ENCODE data around the gene SLC16A13.

Gene SLC16A13

DNA sequence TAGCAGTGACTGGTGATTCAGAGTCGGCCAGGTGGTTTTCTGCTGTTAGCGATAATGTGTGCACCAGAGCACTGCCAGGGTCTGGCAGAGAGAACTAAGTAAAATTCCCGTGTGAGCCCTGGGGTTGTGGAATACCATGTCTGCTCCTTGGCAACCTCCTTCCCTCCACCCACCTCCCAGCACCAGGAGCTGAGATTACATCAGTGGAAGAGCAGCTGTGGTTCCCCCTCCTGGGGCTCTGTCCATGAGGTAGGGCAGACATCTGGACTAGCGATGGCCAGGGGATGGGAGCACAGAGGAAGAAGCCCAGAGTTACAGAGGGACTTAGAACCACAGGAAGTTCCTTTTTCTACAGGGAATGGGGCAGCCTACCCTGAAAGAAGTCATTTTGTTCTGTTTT, 28.4 kb downstream of the SLC16A13 start:
- no peaks in the 10 kb centered on the region for H3K27me3 ChIP-seq (replicated peaks; ENCODE audit: control insufficient read depth, insufficient read depth, low read length, poor library complexity, severe bottlenecking)
- no peak overlapping the region for H3K27ac ChIP-seq (ENCODE audit: insufficient read depth, low read length, poor library complexity, severe bottlenecking)
- H3K4me3 ChIP-seq (ENCODE audit: insufficient read depth, low read depth, low read length, poor library complexity, severe bottlenecking), result no peak overlapping the region
- H3K4me1 ChIP-seq (ENCODE audit: control insufficient read depth, insufficient read depth, low read length, poor library complexity, severe bottlenecking), result no peaks in the 10 kb centered on the region
- no peaks in the 10 kb centered on the region for H3K36me3 ChIP-seq (ENCODE audit: control insufficient read depth, insufficient read depth, low read length)
- H3K9me3 ChIP-seq (ENCODE audit: control insufficient read depth, low read length), result peaks cover 5% of the 10 kb centered on the region
- no peak for DNase-seq

DNA sequence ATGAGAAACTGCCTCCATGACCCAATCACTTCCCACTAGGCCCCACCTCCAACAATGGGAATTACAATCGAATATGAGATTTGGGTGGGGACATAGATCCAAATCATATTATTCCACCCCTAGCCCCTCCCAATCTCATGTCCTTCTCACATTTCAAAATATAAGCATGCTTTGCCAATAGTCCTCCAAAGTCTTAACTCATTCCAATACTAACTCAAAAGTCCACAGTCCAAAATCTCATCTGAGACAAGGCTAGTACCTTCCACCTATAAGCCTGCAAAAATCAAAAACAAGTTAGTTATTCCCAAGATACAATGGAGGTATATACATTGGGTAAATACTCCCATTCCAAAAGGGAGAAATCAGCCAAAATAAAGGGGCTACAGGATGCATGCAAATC, 31.4 kb downstream of the SLC16A13 start:
- no peak for DNase-seq
- Histone ChIP-seq H3K36me3 (ENCODE audit: control insufficient read depth, insufficient read depth, low read length) (no peaks in the 10 kb centered on the region), H3K27ac (ENCODE audit: insufficient read depth, low read length, poor library complexity, severe bottlenecking) (no peak overlapping the region), H3K9me3 (ENCODE audit: control insufficient read depth, low read length) (peaks cover 5% of the 10 kb centered on the region), H3K27me3 (replicated peaks; ENCODE audit: control insufficient read depth, insufficient read depth, low read length, poor library complexity, severe bottlenecking) (no peaks in the 10 kb centered on the region), H3K4me1 (ENCODE audit: control insufficient read depth, insufficient read depth, low read length, poor library complexity, severe bottlenecking) (no peaks in the 10 kb centered on the region), H3K4me3 (ENCODE audit: insufficient read depth, low read depth, low read length, poor library complexity, severe bottlenecking) (no peak overlapping the region)

DNA sequence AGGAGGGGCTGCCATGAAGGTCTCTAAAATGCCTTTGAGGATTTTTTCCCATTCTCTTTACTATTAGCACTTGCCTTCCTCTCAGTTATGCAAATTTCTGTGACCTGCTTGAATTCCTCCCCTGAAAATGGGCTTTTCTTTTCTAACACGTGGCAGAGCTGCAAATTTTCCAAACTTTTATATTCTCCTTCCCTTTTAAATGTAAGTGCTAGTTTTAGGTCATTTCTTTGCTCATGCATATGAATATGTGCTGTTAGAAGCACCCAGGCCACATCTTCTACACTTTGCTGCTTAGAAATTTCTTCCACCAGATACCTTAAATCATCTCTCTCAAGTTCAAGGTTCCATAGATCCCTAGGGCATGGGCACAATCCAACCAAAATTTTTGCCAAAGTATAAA, 32.5 kb downstream of the SLC16A13 start:
- H3K9me3 ChIP-seq (ENCODE audit: control insufficient read depth, low read length), result peaks cover 5% of the 10 kb centered on the region
- no peak overlapping the region for H3K4me3 ChIP-seq (ENCODE audit: insufficient read depth, low read depth, low read length, poor library complexity, severe bottlenecking)
- H3K36me3 ChIP-seq (ENCODE audit: control insufficient read depth, insufficient read depth, low read length), result no peaks in the 10 kb centered on the region
- DNase-seq, result no peak
- no peak overlapping the region for H3K27ac ChIP-seq (ENCODE audit: insufficient read depth, low read length, poor library complexity, severe bottlenecking)
- no peaks in the 10 kb centered on the region for H3K27me3 ChIP-seq (replicated peaks; ENCODE audit: control insufficient read depth, insufficient read depth, low read length, poor library complexity, severe bottlenecking)
- H3K4me1 ChIP-seq (ENCODE audit: control insufficient read depth, insufficient read depth, low read length, poor library complexity, severe bottlenecking), result no peaks in the 10 kb centered on the region

DNA sequence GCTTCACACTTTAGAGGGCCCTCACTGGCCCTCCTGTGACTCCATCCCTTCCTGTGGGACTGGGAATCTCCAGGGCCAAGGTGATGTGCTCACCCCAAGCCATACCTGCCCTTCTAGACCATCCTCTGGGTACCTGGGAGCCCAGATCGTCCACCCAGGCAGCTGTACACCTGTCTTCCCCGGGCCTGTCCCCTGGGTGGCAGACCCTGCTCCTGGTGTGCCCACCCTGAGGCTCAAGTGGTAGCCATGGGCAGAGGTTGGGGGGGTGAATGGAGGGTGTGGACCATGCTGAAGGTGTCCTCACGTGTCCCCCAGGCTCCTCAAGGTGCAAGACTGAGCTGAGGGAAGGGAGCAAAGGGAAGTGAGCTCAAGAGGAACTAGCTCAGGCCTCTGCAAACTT, 34.9 kb downstream of the SLC16A13 start:
- no peaks in the 10 kb centered on the region for H3K27me3 ChIP-seq (replicated peaks; ENCODE audit: control insufficient read depth, insufficient read depth, low read length, poor library complexity, severe bottlenecking)
- no peak overlapping the region for H3K27ac ChIP-seq (ENCODE audit: insufficient read depth, low read length, poor library complexity, severe bottlenecking)
- H3K36me3 ChIP-seq (ENCODE audit: control insufficient read depth, insufficient read depth, low read length), result no peaks in the 10 kb centered on the region
- H3K4me3 ChIP-seq (ENCODE audit: insufficient read depth, low read depth, low read length, poor library complexity, severe bottlenecking), result no peak overlapping the region
- H3K4me1 ChIP-seq (ENCODE audit: control insufficient read depth, insufficient read depth, low read length, poor library complexity, severe bottlenecking), result no peaks in the 10 kb centered on the region
- peaks cover 5% of the 10 kb centered on the region for H3K9me3 ChIP-seq (ENCODE audit: control insufficient read depth, low read length)
- no peak for DNase-seq

DNA sequence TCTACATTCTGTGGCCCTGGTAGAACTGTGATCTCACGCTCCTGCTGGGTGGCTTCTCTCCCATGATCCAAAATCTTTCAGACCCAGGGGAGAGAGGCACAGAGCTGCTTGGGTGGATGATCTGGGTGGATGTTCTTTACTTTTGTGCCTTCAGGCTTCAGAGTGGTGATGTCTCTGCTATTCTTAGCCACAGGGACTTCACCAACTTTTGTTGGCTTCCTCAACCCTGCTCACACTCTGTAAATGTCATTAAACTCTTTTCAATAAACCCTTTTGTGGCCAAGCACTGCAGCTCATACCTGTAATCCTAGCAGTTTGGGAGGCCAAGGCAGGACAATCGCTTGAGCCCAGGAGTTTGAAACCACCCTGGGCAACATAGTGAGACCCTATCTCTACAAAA, 36.6 kb downstream of the SLC16A13 start:
- Histone ChIP-seq H3K27ac (ENCODE audit: insufficient read depth, low read length, poor library complexity, severe bottlenecking) (no peak overlapping the region), H3K9me3 (ENCODE audit: control insufficient read depth, low read length) (peaks cover 5% of the 10 kb centered on the region), H3K4me3 (ENCODE audit: insufficient read depth, low read depth, low read length, poor library complexity, severe bottlenecking) (no peak overlapping the region), H3K27me3 (replicated peaks; ENCODE audit: control insufficient read depth, insufficient read depth, low read length, poor library complexity, severe bottlenecking) (no peaks in the 10 kb centered on the region), H3K36me3 (ENCODE audit: control insufficient read depth, insufficient read depth, low read length) (no peaks in the 10 kb centered on the region), H3K4me1 (ENCODE audit: control insufficient read depth, insufficient read depth, low read length, poor library complexity, severe bottlenecking) (no peaks in the 10 kb centered on the region)
- no peak for DNase-seq

DNA sequence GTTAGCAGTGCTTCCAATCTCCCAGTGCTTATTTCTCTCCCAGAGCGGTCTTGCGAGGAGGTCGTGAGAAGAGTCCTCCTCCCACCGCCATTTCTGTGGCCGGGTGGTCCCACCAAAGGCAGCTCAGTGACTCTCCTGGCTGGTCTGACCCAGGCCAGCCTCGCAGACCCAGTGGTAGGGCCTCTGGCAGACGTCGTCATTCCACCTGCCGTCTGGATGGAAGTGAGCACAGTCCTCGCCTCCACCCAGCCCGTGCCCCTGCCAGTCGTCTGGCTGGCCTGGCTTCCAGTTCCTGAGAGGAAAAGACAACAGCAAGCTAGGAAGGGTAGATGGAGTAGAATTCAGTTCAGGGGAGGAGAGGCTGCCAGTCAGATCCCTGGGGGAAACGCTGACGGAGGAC, 39.1 kb downstream of the SLC16A13 start:
- Histone ChIP-seq H3K27me3 (replicated peaks; ENCODE audit: control insufficient read depth, insufficient read depth, low read length, poor library complexity, severe bottlenecking) (no peaks in the 10 kb centered on the region), H3K9me3 (ENCODE audit: control insufficient read depth, low read length) (no peaks in the 10 kb centered on the region), H3K4me1 (ENCODE audit: control insufficient read depth, insufficient read depth, low read length, poor library complexity, severe bottlenecking) (no peaks in the 10 kb centered on the region), H3K36me3 (ENCODE audit: control insufficient read depth, insufficient read depth, low read length) (no peaks in the 10 kb centered on the region), H3K27ac (ENCODE audit: insufficient read depth, low read length, poor library complexity, severe bottlenecking) (no peak overlapping the region), H3K4me3 (ENCODE audit: insufficient read depth, low read depth, low read length, poor library complexity, severe bottlenecking) (no peak overlapping the region)
- no peak for DNase-seq

DNA sequence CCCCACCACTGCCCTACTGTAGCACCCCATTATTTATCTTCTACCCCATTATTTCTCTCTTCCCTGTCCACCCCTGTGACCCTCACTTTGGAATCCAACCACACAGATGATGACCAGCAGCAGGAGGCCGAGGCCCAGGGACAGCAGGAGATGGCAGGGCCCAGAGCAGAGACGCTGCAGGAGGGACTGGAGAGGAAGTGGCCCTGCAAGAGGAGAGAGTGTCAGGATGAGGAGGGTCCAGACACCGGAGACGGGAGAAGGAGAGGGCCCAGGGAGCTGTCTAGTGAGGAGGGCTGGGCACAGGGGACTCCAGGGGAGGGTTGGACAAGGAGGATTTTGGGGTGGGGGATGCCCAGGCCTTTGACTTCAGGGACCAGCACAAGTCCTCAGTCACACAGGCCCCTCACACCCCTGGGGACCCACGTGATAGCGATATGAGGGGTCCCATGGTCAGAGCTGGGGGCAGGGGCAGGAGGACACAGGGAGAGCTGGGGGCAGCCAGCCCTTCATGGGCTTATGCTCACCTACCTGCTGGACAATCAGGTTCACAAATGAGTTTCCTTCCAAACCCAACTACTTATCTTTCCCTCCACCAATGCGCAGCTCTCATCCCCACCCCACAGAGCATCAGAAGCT, 42.2 kb downstream of the SLC16A13 start:
- no peak overlapping the region for H3K27ac ChIP-seq (ENCODE audit: insufficient read depth, low read length, poor library complexity, severe bottlenecking)
- peaks cover 5% of the 10 kb centered on the region for H3K4me1 ChIP-seq (ENCODE audit: control insufficient read depth, insufficient read depth, low read length, poor library complexity, severe bottlenecking)
- H3K9me3 ChIP-seq (ENCODE audit: control insufficient read depth, low read length), result no peaks in the 10 kb centered on the region
- H3K4me3 ChIP-seq (ENCODE audit: insufficient read depth, low read depth, low read length, poor library complexity, severe bottlenecking), result no peak overlapping the region
- no peaks in the 10 kb centered on the region for H3K27me3 ChIP-seq (replicated peaks; ENCODE audit: control insufficient read depth, insufficient read depth, low read length, poor library complexity, severe bottlenecking)
- DNase-seq, result no peak
- no peaks in the 10 kb centered on the region for H3K36me3 ChIP-seq (ENCODE audit: control insufficient read depth, insufficient read depth, low read length)

DNA sequence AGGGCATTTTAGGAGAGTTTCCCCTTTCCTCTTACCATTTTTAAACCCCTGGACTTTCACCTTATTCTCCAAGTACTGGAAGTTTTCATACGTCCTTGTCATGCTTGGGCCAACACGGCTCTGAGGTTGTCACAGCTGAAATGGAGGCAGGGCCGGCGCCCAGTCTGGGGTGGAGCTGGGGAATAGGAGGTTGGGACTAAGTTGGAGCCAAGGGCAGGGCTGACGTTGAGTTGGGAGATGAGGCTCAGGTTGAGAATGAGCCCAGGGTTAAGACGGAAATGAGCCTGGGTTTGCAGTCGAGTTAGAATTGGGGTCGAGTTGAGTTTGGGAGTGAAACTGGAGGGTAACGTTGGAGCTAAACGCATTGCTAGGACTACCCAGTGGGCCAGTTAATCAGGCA, 42.9 kb downstream of the SLC16A13 start:
- Histone ChIP-seq H3K4me1 (ENCODE audit: control insufficient read depth, insufficient read depth, low read length, poor library complexity, severe bottlenecking) (peaks cover 5% of the 10 kb centered on the region), H3K9me3 (ENCODE audit: control insufficient read depth, low read length) (no peaks in the 10 kb centered on the region), H3K27ac (ENCODE audit: insufficient read depth, low read length, poor library complexity, severe bottlenecking) (no peak overlapping the region), H3K4me3 (ENCODE audit: insufficient read depth, low read depth, low read length, poor library complexity, severe bottlenecking) (no peak overlapping the region), H3K27me3 (replicated peaks; ENCODE audit: control insufficient read depth, insufficient read depth, low read length, poor library complexity, severe bottlenecking) (no peaks in the 10 kb centered on the region), H3K36me3 (ENCODE audit: control insufficient read depth, insufficient read depth, low read length) (no peaks in the 10 kb centered on the region)
- DNase-seq, result no peak

DNA sequence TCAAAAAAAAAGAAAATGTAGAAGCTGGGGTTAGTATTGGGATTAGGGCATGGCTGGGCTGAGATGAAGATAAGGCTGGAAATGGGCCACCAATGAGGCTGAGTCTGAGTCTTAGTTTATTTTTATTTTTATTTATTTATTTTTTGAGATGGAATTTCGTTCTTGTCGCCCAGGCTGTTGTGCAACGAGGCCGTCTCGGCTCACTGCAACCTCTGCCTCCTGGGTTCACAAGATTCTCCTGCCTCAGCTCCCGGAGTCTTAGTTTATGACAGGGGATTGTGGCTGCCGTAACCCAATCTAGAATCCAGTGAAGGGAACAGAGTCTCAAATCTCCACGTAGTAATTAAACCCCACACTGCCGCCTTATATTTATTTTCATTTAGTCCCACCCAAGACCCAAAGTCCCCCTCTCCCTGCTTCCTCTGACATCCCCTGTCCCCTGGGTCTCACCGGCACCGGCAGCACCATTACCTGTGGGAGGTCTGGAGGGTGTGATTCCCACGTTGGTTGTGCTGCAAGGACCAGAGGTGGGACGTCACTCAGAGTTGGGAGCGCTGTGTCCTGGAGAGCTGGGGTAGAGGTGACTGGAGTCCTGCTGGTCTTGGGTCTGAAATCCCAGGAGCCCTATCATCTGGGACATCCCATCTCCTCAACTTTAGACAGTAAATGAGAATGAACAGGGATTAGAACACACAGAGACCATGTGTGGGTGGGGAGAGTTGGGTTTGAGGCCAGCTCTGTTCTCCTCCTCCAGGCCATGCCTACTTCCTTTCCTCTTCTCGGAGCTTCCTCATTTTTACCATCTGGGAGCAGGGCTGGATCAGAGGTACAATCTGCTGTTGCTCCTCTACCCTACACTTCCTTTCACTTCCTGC, 44.0 kb downstream of the SLC16A13 start, which contains the start of gene CLEC10A:
Gene CLEC10A, minus strand, starts transcription at position 671 of the 875 bp plus-strand sequence. CDS start 1,439 bp downstream, outside the sequence.
- H3K27ac ChIP-seq (ENCODE audit: insufficient read depth, low read length, poor library complexity, severe bottlenecking), result no peak within 1 kb of the TSS
- no peak for DNase-seq

DNA sequence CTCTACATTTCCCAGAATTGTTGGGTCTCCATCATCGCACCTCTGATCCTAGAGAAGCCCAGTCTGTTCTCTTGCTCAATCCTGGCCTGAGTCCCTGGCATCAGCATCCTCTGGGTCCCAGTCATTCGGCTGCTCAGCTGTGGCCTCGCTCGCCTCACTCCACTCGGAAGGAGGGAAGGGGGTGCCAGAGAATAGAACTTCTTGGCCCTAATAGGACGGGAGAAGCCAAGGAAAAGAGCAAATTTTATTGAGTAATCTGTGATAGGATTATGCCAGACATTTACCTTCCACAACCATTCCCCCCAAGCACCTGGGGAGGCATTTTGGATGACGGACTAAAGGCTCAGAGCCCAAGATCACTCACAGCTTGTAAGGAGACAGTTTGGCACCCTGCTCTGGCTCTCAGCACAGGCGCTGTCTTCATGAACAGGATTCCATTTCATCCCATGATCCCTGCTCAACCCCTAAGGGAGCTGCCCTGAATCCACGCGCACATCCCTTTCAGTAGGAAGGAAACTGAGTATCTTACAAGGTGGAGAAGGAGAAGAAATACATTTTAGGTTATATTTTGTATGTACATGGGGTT, 44.7 kb downstream of the SLC16A13 start:
- no peak for DNase-seq
- Histone ChIP-seq H3K27me3 (replicated peaks; ENCODE audit: control insufficient read depth, insufficient read depth, low read length, poor library complexity, severe bottlenecking) (no peaks in the 10 kb centered on the region), H3K4me3 (ENCODE audit: insufficient read depth, low read depth, low read length, poor library complexity, severe bottlenecking) (no peak overlapping the region), H3K9me3 (ENCODE audit: control insufficient read depth, low read length) (no peaks in the 10 kb centered on the region), H3K27ac (ENCODE audit: insufficient read depth, low read length, poor library complexity, severe bottlenecking) (no peak overlapping the region), H3K36me3 (ENCODE audit: control insufficient read depth, insufficient read depth, low read length) (no peaks in the 10 kb centered on the region), H3K4me1 (ENCODE audit: control insufficient read depth, insufficient read depth, low read length, poor library complexity, severe bottlenecking) (peaks cover 5% of the 10 kb centered on the region)

More for the DNA sequence above, 44.0 kb downstream of the SLC16A13 start, which contains the start of gene CLEC10A:
- Histone ChIP-seq H3K4me3 (ENCODE audit: insufficient read depth, low read depth, low read length, poor library complexity, severe bottlenecking) (no peak within 1 kb of the TSS), H3K27me3 (replicated peaks; ENCODE audit: control insufficient read depth, insufficient read depth, low read length, poor library complexity, severe bottlenecking) (no peaks in the 10 kb centered on the region), H3K36me3 (ENCODE audit: control insufficient read depth, insufficient read depth, low read length) (no peaks in the 10 kb centered on the region), H3K9me3 (ENCODE audit: control insufficient read depth, low read length) (no peaks in the 10 kb centered on the region), H3K4me1 (ENCODE audit: control insufficient read depth, insufficient read depth, low read length, poor library complexity, severe bottlenecking) (peaks cover 5% of the 10 kb centered on the region)
